ENCODE results near the gene MEF2A.

DNA sequence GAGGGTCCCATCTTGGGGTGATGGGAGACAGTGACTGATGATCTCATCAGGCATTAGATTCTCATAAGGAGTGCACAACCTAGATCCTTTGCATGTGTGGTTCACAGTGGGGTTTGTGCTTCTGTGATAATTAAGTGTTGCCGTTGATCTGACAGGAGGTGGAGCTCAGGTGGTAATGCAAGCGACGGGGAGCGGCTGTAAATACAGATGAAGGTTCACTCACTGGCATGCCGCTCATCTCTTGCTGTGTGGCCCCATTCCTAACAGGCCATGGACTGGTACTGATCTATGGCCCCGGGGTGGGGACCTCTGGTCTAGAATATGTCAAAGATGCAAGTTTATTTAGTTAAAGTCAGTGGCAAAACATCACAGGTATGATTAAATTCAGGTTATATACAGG, 8.7 kb downstream of the MEF2A start:
- TF ChIP-seq CTCF (conservative IDR thresholded peaks at IDR 0.05) (no peak), ZFX (IDR thresholded peaks at IDR 0.05) (no peak)

Measured in C4-2B (cell line).